GM18520 (cell line): ENCODE data around the gene RNPEPL1.
"Not testable (repeated sequence)": the region's sequence is repeated elsewhere in the genome, so short reads cannot be mapped to it uniquely, and the experiment has no call there.

Experiments
- ATAC-seq: cut with Tn5 transposase; IDR thresholded peaks from one replicate; pipeline ENCODE4 v1.9.1; 2021; ENCODE audit not compliant: unreplicated experiment

The RNPEPL1 gene

GRCh38 chr2:240567872-240568677, at the start of gene RNPEPL1:
Gene RNPEPL1, plus strand, starts transcription at chr2:240568484. Its CDS starts 103 bp downstream, at chr2:240568587.
- ATAC-seq: peak; percentile 28

GRCh38 chr2:240518981-240519380, 49.3 kb upstream of the RNPEPL1 start:
- no peak for ATAC-seq

GRCh38 chr2:240519396-240520129, 48.7 kb upstream of the RNPEPL1 start:
- no peak for ATAC-seq

GRCh38 chr2:240520130-240520973, 47.9 kb upstream of the RNPEPL1 start:
- no peak for ATAC-seq

- ATAC-seq: no peak
Measured at GRCh38 chr2:240520974-240521350, 47.3 kb upstream of the RNPEPL1 start.

GRCh38 chr2:240521885-240522284, 46.4 kb upstream of the RNPEPL1 start:
- not testable (repeated sequence) for ATAC-seq

GRCh38 chr2:240522406-240522805, 45.9 kb upstream of the RNPEPL1 start:
- no peak for ATAC-seq

GRCh38 chr2:240523451-240524281, 44.6 kb upstream of the RNPEPL1 start:
- ATAC-seq: no peak

- no peak for ATAC-seq
Measured at GRCh38 chr2:240524963-240525718, 43.1 kb upstream of the RNPEPL1 start.

- ATAC-seq: no peak
Measured at GRCh38 chr2:240525802-240526201, 42.5 kb upstream of the RNPEPL1 start.

- ATAC-seq: no peak
Measured at GRCh38 chr2:240526521-240526920, 41.8 kb upstream of the RNPEPL1 start.

GRCh38 chr2:240527153-240527750, 41.0 kb upstream of the RNPEPL1 start:
- no peak for ATAC-seq

- no peak for ATAC-seq
Measured at GRCh38 chr2:240528406-240529040, 39.8 kb upstream of the RNPEPL1 start.

GRCh38 chr2:240529344-240529999, 38.8 kb upstream of the RNPEPL1 start:
- no peak for ATAC-seq

- no peak for ATAC-seq
Measured at GRCh38 chr2:240530181-240530580, 38.1 kb upstream of the RNPEPL1 start.

- no peak for ATAC-seq
Measured at GRCh38 chr2:240531038-240531437, 37.2 kb upstream of the RNPEPL1 start.

GRCh38 chr2:240532031-240532775, 36.1 kb upstream of the RNPEPL1 start:
- ATAC-seq: no peak
